ENCODE measurements around the gene NUP210.

The NUP210 gene

GRCh38 chr3:13272831-13273603, 147.1 kb downstream of the NUP210 start:
- DNase-seq = no peak

- DNase-seq = no peak
Observed at GRCh38 chr3:13269711-13270378, 150.3 kb downstream of the NUP210 start.

GRCh38 chr3:13268961-13269441, 151.1 kb downstream of the NUP210 start:
- no peak for DNase-seq

GRCh38 chr3:13268120-13268519, 152.0 kb downstream of the NUP210 start:
- DNase-seq = no peak

GRCh38 chr3:13266651-13267362, 153.3 kb downstream of the NUP210 start:
- no peak for DNase-seq
